Endothelial cell of hepatic sinusoid (primary cell): ENCODE results near the gene LDB3.

ENCODE experiments used
- in situ Hi-C: cut with HindIII; loops from 2 replicates; pipeline ENCODE4 v1.10.0; 2017; ENCODE audit warnings: low sequenced_read_pairs

Gene LDB3

GRCh38 chr10:86650151-86650550 is 18.2 kb upstream of the LDB3 start:
- in situ Hi-C loops, result no loop called here

GRCh38 chr10:86651021-86651471 is 17.3 kb upstream of the LDB3 start:
- in situ Hi-C loops, result no loop called here

- in situ Hi-C loops, result no loop called here
Observed at GRCh38 chr10:86651631-86652331, 16.5 kb upstream of the LDB3 start.

GRCh38 chr10:86652361-86653202 is 15.7 kb upstream of the LDB3 start:
- in situ Hi-C loops, result no loop called here

DNA sequence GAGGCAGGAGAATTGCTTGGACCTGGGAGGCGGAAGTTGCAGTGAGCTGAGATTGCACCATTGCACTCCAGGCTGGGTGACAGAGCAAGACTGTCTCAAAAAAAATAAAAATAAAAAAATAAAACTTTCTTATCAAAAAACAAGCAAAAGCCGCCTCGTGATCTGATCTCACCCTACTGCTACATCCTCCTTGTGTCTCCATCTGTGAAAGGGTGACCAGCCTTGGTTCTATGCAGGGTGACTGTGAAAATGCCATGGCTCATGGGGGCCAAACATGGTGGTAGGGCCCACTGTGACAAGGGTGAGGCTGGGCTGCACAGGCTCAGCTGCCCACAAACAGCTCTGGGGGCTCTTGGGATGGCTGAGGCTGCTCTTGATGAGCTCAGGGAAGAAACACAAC is 14.9 kb upstream of the LDB3 start:
- in situ Hi-C loops, result no loop called here

DNA sequence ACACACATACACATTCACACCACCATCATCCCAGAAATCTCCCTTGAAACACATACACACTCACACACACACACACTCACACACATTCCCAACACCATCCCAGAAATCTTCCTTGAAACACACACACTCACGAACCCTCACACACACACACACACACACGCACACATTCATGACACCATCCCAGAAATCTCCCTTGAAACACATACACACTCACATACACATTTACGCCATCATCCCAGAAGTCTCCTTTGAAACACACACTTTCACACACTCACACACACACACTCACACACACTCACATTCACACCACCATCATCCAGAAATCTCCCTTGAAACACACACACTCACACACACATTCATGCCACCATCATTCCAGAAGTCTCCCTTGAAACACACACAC is 14.3 kb upstream of the LDB3 start:
- in situ Hi-C loops, result no loop called here

- in situ Hi-C loops, result no loop called here
Observed at GRCh38 chr10:86654411-86655172, 13.7 kb upstream of the LDB3 start, which contains the start of gene OPN4. TSS of gene OPN4 (plus strand) at chr10:86654547. CDS start at chr10:86654784, 237 bp downstream.

- in situ Hi-C loops, result no loop called here
Observed at GRCh38 chr10:86655173-86655540, 13.2 kb upstream of the LDB3 start.

GRCh38 chr10:86655596-86655995 is 12.7 kb upstream of the LDB3 start:
- in situ Hi-C loops, result no loop called here

DNA sequence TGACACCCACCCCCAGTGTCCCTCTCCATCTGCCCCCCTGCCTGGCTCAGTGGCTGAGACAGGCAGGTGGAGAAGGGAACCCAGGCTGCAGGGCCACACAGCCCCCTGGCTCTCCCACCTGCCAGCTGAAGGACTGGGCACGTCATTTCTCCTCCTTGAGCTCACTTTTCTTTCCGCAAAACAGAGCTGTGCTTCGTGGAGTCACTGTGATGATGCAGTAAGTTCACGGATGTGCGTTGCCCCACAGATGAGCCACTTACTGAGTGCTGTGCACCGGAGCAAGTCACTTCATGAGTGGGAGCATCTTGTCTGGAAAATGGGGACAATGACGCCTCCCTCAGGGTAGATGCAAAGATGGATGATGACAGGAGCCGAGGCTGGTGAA is 11.3 kb upstream of the LDB3 start:
- in situ Hi-C loops, result no loop called here

GRCh38 chr10:86657396-86658011 is 10.8 kb upstream of the LDB3 start:
- in situ Hi-C loops, result no loop called here

GRCh38 chr10:86658261-86658741 is 10.0 kb upstream of the LDB3 start:
- in situ Hi-C loops, result no loop called here

DNA sequence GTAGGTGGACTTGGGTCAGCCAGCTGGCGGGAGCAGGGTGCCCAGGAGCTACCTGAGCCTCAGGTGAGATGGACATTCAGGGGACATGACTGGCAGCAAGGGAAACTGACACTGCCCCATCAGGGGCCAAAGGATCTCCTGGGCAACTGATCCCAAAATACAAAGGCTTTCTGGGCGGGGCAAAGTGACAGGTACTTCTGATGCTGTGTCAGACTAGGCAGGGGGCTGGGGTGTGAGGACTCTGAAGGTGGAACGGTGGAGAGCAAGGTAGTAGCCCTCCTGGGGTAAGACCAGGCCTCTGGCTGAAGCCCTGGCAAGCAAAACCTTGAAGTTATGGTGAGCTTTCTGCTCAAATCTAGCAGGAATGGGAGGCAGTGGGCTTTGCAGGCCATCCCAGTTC is 9.6 kb upstream of the LDB3 start:
- in situ Hi-C loops, result no loop called here

DNA sequence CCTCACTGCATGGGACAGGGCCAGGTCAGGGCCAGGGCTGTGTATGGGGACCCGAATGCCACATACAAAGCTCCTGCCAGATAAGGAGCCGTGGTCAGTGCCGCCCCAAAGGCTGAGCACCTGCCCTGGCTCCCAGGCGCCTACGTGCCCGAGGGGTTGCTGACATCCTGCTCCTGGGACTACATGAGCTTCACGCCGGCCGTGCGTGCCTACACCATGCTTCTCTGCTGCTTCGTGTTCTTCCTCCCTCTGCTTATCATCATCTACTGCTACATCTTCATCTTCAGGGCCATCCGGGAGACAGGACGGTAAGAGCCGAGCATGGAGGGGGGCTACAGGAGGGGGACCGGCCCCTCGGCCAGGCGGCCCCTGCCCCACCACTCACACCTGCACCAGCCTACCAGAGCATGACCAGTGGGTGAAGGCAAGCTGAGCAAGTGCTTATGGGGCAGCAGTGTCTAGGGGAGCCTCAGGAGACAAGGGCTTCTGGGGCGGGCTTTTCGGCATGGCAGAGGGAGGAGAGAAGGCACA is 9.1 kb upstream of the LDB3 start:
- in situ Hi-C loops, result no loop called here

- in situ Hi-C loops, result no loop called here
Observed at GRCh38 chr10:86659721-86660453, 8.4 kb upstream of the LDB3 start.

GRCh38 chr10:86661161-86662025 is 6.9 kb upstream of the LDB3 start:
- in situ Hi-C loops, result no loop called here

DNA sequence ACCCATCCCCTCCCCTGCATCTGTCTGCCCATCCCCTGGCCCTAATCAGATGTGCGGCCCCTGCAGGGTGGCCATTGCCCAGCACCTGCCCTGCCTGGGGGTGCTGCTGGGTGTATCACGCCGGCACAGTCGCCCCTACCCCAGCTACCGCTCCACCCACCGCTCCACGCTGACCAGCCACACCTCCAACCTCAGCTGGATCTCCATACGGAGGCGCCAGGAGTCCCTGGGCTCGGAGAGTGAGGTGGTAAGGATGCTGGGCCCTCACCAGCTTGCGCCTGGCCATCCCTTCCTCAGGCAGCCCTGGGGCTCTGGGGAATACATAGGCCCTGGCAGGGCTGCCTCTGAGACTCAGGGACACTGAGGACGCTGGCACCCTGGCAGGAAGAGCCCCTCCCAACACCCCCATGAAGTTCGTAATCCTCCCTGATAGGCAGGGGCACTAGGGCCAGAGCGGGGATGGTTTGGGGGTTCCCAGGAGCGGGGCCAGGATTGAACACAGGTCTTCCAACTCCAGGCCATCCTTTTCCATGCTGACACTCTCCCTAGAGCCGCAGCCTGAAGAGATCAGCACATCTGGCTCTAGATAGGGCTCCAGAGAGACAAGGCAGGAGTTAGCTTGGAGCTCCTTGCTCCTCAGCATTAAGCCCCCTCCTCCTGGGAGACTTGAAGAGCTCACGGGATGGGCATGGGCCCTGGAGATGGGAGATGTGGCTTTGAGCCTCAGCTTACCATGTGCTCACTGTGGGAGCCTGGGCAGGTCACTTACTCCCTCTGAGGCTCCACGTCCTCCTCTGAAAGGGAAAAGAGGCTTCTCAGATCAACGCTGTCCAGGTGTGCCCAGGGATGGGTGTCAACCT is 5.9 kb upstream of the LDB3 start:
- in situ Hi-C loops, result no loop called here

DNA sequence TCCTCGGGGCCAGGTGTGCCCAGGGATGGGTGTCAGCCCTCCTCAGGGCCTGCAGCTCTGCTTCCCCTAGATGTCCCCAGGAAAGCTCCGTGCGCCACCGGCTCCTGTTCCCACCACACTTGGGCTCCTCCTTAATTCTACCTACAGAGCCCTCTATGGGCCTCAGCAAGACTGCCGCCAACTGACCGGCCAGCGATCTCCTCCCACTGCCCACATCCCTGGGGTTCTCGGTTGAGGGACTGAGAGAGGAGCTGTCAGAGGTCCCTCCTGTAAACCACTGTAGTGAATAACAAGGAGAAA is 5.3 kb upstream of the LDB3 start:
- in situ Hi-C loops, result no loop called here
